GM12878 (cell line): ENCODE results near the gene RAB11A. TPM values are rescaled to one million over a fixed set of nuclear protein-coding genes. Genes with fewer than 3 reads are reported as not detected.

Experiments
- BHLHE40 ChIP-seq, 2 experiments: fragments of 450-650 bp in 1 of 2; IDR thresholded peaks; 2 replicates each; pipeline ENCODE4 v1.6.1; 2011 to 2017; ENCODE audit warnings: low read depth in 2 of 2, borderline replicate concordance in 1 of 2, improper control_type of control experiment in 1 of 2, low read length in 1 of 2, mild to moderate bottlenecking in 1 of 2
- CREB1 ChIP-seq: IDR thresholded peaks from 2 replicates; pipeline ENCODE4 v1.6.1; 2012; ENCODE audit warnings: low read depth, mild to moderate bottlenecking, inconsistent platforms
- DPF2 ChIP-seq: fragments of 450-650 bp; IDR thresholded peaks from 2 replicates; pipeline ENCODE4 v1.6.1; 2017; ENCODE audit warnings: mild to moderate bottlenecking
- FOXK2 ChIP-seq: fragments of 450-650 bp; IDR thresholded peaks from 2 replicates; pipeline ENCODE4 v1.6.1; 2017; ENCODE audit warnings: mild to moderate bottlenecking, moderate library complexity
- GABPA ChIP-seq: IDR thresholded peaks from 2 replicates; pipeline ENCODE4 v1.6.1; 2014; ENCODE audit warnings: antibody characterized with exemption, low read depth, mild to moderate bottlenecking, inconsistent platforms
- IKZF2 ChIP-seq, 2 experiments: fragments of 450-650 bp; IDR thresholded peaks; 2 replicates each; pipeline ENCODE4 v1.6.1; 2017; ENCODE audit warnings: mild to moderate bottlenecking in 2 of 2, moderate library complexity in 2 of 2
- KAT2A ChIP-seq: conservative IDR thresholded peaks from 2 replicates; pipeline ENCODE4 v1.6.1; 2011; ENCODE audit warnings: low read depth, low read length; ENCODE audit not compliant: control insufficient read depth
- MEF2B ChIP-seq: fragments of 450-650 bp; IDR thresholded peaks from 2 replicates; pipeline ENCODE4 v1.6.1; 2018; ENCODE audit warnings: mild to moderate bottlenecking, moderate library complexity; ENCODE audit not compliant: partially characterized antibody, poor library complexity, severe bottlenecking
- NFYA ChIP-seq: IDR thresholded peaks from 2 replicates; pipeline ENCODE4 v1.6.1; 2011; ENCODE audit warnings: low read depth, mild to moderate bottlenecking, low read length, improper control_type of control experiment, borderline replicate concordance
- PAX5 ChIP-seq: IDR thresholded peaks from 2 replicates; pipeline ENCODE4 v1.6.1; 2011; ENCODE audit warnings: low read depth, low read length, borderline replicate concordance
- PKNOX1 ChIP-seq: fragments of 450-650 bp; IDR thresholded peaks from 2 replicates; pipeline ENCODE4 v1.6.1; 2016; ENCODE audit warnings: mild to moderate bottlenecking
- PML ChIP-seq: IDR thresholded peaks from 2 replicates; pipeline ENCODE4 v1.6.1; 2012; ENCODE audit warnings: low read length, inconsistent platforms
- POU2F2 ChIP-seq: IDR thresholded peaks from 3 replicates; pipeline ENCODE4 v1.6.1; 2011; ENCODE audit warnings: low read depth, mild to moderate bottlenecking, low read length, borderline replicate concordance
- SMARCA5 ChIP-seq: fragments of 450-650 bp; IDR thresholded peaks from 2 replicates; pipeline ENCODE4 v1.6.1; 2017; ENCODE audit warnings: mild to moderate bottlenecking
- SRF ChIP-seq, 2 experiments: IDR thresholded peaks; 2 replicates each; pipeline ENCODE4 v1.6.1; 2011; ENCODE audit warnings: low read depth in 2 of 2, low read length in 2 of 2, mild to moderate bottlenecking in 1 of 2, moderate library complexity in 1 of 2
- TBL1XR1 ChIP-seq: IDR thresholded peaks from 2 replicates; pipeline ENCODE4 v1.6.1; 2012; ENCODE audit warnings: low read depth, low read length, improper control_type of control experiment
- USF1 ChIP-seq: IDR thresholded peaks from 2 replicates; pipeline ENCODE4 v1.6.1; 2011; ENCODE audit warnings: borderline replicate concordance, low read depth, mild to moderate bottlenecking, moderate library complexity, mixed read lengths, low read length; ENCODE audit not compliant: insufficient read depth; ENCODE audit errors: extremely low read length
- WRNIP1 ChIP-seq: IDR thresholded peaks from 2 replicates; pipeline ENCODE4 v1.6.1; 2011; ENCODE audit warnings: low read depth, low read length, improper control_type of control experiment, borderline replicate concordance
- polyA plus RNA-seq, 11 experiments: library from polyadenylated mRNA; depleted of rRNA in 4 of 11; unstranded in 6 of 11; stranded (reverse) in 5 of 11; fragments of >200 nt; fragmentation: Nextera tagmentation in 4 of 11; fragmentation: Illumina TruSeq in 1 of 11; extraction: Ambion mirVana in 4 of 11; extraction: Trizol in 1 of 11; gene quantifications; 1 replicate in 1 of 11; 2 replicates in 10 of 11; pipeline versions ENCODE4 v1.2.1 to v1.2.3, GENCODE V29; 2011 to 2016; ENCODE audit warnings: inconsistent platforms in 2 of 11, missing spikeins in 2 of 11, low read depth in 1 of 11
- total RNA-seq, 4 experiments: library from RNA; depleted of rRNA in 3 of 4; stranded (reverse); fragments of >200 nt in 3 of 4; fragmentation: Illumina TruSeq in 1 of 4; extraction: Trizol in 1 of 4; gene quantifications; 2 replicates each; pipeline versions ENCODE4 v1.2.1 to v1.2.3, GENCODE V29; 2013 to 2021
- TF ChIP-seq, protein P1 (sequence below): IDR thresholded peaks from 2 replicates; pipeline ENCODE4 v1.6.1; 2012; ENCODE audit warnings: low read depth, low read length, improper control_type of control experiment
- TF ChIP-seq, protein P2 (sequence below): IDR thresholded peaks from 2 replicates; pipeline ENCODE4 v1.6.1; 2011; ENCODE audit warnings: mild to moderate bottlenecking, low read depth, low read length, moderate library complexity; ENCODE audit not compliant: insufficient replicate concordance
- TF ChIP-seq, protein P3 (sequence below): fragments of 450-650 bp; IDR thresholded peaks from 2 replicates; pipeline ENCODE4 v1.6.1; 2017; ENCODE audit warnings: mild to moderate bottlenecking, moderate library complexity

The RAB11A gene
- total and polyA plus RNA-seq, 10 of the 15 experiments (the other 5 are each of a cell fraction or from before 2014, with no cell fraction given), result 128 to 387 (median 224) TPM

- TF ChIP-seq, protein P1, sequence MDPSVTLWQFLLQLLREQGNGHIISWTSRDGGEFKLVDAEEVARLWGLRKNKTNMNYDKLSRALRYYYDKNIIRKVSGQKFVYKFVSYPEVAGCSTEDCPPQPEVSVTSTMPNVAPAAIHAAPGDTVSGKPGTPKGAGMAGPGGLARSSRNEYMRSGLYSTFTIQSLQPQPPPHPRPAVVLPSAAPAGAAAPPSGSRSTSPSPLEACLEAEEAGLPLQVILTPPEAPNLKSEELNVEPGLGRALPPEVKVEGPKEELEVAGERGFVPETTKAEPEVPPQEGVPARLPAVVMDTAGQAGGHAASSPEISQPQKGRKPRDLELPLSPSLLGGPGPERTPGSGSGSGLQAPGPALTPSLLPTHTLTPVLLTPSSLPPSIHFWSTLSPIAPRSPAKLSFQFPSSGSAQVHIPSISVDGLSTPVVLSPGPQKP, result no peak
- no peak for TF ChIP-seq USF1
- peak; percentile 55; the same call in 1 of the 2 replicates for TF ChIP-seq DPF2
- TF ChIP-seq KAT2A, result no peak
- TF ChIP-seq PKNOX1, result peak; percentile 84
- no peak for TF ChIP-seq PML
- peak; percentile 42 for TF ChIP-seq MEF2B
- TF ChIP-seq IKZF2 (IDR thresholded peaks at IDR 0.05), result peak; percentile 23 to 66; a peak in 2 of 4 replicates
- TF ChIP-seq, protein P2, sequence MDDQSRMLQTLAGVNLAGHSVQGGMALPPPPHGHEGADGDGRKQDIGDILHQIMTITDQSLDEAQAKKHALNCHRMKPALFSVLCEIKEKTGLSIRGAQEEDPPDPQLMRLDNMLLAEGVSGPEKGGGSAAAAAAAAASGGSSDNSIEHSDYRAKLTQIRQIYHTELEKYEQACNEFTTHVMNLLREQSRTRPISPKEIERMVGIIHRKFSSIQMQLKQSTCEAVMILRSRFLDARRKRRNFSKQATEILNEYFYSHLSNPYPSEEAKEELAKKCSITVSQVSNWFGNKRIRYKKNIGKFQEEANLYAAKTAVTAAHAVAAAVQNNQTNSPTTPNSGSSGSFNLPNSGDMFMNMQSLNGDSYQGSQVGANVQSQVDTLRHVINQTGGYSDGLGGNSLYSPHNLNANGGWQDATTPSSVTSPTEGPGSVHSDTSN, result peak; percentile 16
- 0 out of 2 replicates have a peak, but pooled peaks have one; percentile 35 for TF ChIP-seq SMARCA5
- no peak for TF ChIP-seq FOXK2
- TF ChIP-seq GABPA, result 0 out of 2 replicates have a peak, but pooled peaks have one; percentile 21
- TF ChIP-seq NFYA, result no peak
- no peak for TF ChIP-seq PAX5
- no peak for TF ChIP-seq BHLHE40 (IDR thresholded peaks at IDR 0.05; ENCODE audit: borderline replicate concordance in 1 of 2, low read depth in 2 of 2, low read length in 1 of 2)
- 0 out of 3 replicates have a peak, but pooled peaks have one; percentile 6 for TF ChIP-seq POU2F2
- TF ChIP-seq TBL1XR1, result no peak
- TF ChIP-seq, protein P3, sequence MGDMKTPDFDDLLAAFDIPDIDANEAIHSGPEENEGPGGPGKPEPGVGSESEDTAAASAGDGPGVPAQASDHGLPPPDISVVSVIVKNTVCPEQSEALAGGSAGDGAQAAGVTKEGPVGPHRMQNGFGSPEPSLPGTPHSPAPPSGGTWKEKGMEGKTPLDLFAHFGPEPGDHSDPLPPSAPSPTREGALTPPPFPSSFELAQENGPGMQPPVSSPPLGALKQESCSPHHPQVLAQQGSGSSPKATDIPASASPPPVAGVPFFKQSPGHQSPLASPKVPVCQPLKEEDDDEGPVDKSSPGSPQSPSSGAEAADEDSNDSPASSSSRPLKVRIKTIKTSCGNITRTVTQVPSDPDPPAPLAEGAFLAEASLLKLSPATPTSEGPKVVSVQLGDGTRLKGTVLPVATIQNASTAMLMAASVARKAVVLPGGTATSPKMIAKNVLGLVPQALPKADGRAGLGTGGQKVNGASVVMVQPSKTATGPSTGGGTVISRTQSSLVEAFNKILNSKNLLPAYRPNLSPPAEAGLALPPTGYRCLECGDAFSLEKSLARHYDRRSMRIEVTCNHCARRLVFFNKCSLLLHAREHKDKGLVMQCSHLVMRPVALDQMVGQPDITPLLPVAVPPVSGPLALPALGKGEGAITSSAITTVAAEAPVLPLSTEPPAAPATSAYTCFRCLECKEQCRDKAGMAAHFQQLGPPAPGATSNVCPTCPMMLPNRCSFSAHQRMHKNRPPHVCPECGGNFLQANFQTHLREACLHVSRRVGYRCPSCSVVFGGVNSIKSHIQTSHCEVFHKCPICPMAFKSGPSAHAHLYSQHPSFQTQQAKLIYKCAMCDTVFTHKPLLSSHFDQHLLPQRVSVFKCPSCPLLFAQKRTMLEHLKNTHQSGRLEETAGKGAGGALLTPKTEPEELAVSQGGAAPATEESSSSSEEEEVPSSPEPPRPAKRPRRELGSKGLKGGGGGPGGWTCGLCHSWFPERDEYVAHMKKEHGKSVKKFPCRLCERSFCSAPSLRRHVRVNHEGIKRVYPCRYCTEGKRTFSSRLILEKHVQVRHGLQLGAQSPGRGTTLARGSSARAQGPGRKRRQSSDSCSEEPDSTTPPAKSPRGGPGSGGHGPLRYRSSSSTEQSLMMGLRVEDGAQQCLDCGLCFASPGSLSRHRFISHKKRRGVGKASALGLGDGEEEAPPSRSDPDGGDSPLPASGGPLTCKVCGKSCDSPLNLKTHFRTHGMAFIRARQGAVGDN, result peak; percentile 81
- no peak for TF ChIP-seq WRNIP1
- no peak for TF ChIP-seq SRF (IDR thresholded peaks at IDR 0.05; ENCODE audit: low read depth in 2 of 2, low read length in 2 of 2)
- TF ChIP-seq CREB1, result no peak
Measured at GRCh38 chr15:65832549-65833364, 36.5 kb upstream of the RAB11A start (continued).
